ENCODE data around the gene MRS2. TPM values are rescaled to one million over a fixed set of nuclear protein-coding genes. Genes with fewer than 3 reads are reported as not detected.
A peak's percentile ranks its signal among the peaks of the same experiment; 100 is the strongest.

Gene MRS2
- total RNA-seq, 1 donor from 2014 or later = 43.4 TPM

DNA sequence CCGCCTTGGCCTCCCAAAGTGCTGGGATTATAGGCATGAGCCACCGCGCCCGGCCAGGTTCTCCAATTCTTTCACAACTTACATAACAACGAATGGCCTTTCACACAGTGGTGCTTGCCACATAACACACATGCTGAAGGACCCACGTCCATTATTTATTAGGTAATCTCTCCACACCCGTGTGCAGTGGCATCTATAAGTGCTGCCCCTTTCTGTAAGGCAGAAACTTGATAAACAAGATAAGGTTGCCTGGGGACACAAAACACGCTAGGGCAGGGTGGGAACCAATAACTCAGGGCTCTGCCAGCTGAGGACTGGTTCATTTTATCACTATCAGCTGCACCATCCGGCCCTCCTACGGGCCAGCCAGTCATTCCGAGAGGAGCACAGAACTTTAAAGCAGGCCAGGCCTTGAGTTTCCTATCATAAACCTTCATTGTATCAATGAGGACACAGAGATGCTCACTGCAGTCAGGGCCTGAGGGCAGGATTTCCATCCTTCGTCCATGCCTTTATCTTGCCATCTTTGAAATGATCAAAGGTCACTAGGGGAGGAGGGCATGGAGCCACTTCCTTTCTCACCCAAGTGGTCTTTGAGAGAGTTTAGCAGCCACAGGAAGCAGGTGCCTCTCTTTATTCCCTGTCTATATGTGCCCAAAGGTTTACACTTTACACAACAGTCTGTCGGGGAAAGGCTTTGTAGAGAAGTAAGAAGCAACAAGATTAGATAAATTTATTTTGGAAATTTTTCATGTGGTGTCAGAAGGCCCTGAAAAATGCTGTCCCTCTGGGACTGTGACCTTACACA lies 49.0 kb downstream of the MRS2 start:
- peak; percentile 50 for ATAC-seq
- intact Hi-C loops (cut with DNase I) = no loop called here
- no peak for DNase-seq (ENCODE audit: missing footprints)

- intact Hi-C loops (cut with DNase I) = no loop called here
- no peak for DNase-seq (ENCODE audit: missing footprints)
- no peak for ATAC-seq
Observed at GRCh38 chr6:24453921-24454320, 51.2 kb downstream of the MRS2 start.

GRCh38 chr6:24454452-24454851 lies 51.7 kb downstream of the MRS2 start:
- intact Hi-C loops (cut with DNase I) = no loop called here
- DNase-seq (ENCODE audit: missing footprints) (no peak), ATAC-seq (no peak)

DNA sequence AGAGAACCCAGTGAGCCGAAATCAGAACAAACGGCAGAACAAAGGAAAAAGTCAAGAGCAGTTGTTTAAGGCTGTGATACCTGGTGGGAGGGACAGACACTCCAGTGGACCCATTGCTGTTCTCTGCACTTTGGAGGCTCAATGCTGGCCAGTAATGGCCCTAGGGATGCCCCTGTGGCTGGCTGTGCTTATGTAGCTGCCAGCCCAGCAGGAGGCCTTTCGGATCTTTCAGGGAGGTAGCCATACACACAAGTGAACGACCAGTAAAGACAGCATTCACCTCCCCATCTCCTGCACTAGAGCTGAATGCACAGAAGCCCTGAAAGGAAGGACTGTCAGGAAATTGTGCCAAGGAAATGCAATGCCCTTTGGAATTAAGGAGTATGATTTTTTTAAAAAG lies 52.3 kb downstream of the MRS2 start:
- intact Hi-C loops (cut with DNase I) = no loop called here
- DNase-seq (ENCODE audit: missing footprints) = no peak
- ATAC-seq = no peak

- ATAC-seq (no peak), DNase-seq (ENCODE audit: missing footprints) (no peak)
- intact Hi-C loops (cut with DNase I) = no loop called here
Observed at GRCh38 chr6:24458134-24458533, 55.4 kb downstream of the MRS2 start.

GRCh38 chr6:24458941-24459340 lies 56.2 kb downstream of the MRS2 start:
- intact Hi-C loops (cut with DNase I) = no loop called here
- no peak for ATAC-seq

GRCh38 chr6:24460966-24461365 lies 58.2 kb downstream of the MRS2 start:
- DNase-seq (ENCODE audit: missing footprints) = no peak
- intact Hi-C loops (cut with DNase I) = no loop called here

More at GRCh38 chr6:24458941-24459340, 56.2 kb downstream of the MRS2 start:
- no peak for DNase-seq (ENCODE audit: missing footprints)

GRCh38 chr6:24464253-24465038 lies 61.7 kb downstream of the MRS2 start:
- ATAC-seq (no peak), DNase-seq (ENCODE audit: missing footprints) (no peak)
- intact Hi-C loops (cut with DNase I) = no loop called here

More at GRCh38 chr6:24460966-24461365, 58.2 kb downstream of the MRS2 start:
- ATAC-seq = no peak

DNA sequence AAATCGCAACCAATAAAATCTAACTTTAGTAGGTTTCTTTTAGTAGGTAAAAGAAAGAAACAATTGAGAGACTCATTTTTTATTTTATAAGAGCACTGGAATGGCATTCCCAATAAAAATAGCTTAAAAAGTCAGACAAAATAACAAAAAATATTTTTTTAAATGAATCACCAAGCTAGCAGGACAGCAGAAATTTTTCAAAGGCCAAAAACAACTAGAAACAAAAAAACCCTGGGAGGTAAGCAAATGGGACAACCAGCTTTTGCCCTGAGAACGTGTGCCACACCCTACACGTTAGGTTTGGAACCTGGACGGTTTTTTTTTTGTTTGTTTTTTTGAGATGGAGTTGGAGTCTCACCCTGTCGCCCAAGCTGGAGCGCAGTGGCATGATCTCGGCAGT lies 67.1 kb downstream of the MRS2 start:
- ATAC-seq = no peak
- no peak for DNase-seq (ENCODE audit: missing footprints)
- intact Hi-C loops (cut with DNase I) = no loop called here

- DNase-seq (ENCODE audit: missing footprints) (no peak), ATAC-seq (no peak)
- intact Hi-C loops (cut with DNase I) = no loop called here
Observed at GRCh38 chr6:24472181-24472580, 69.4 kb downstream of the MRS2 start.

Other genes with a start within 250 kb of the MRS2 start
- gene DCDC2, start 44.9 kb upstream of the MRS2 start, total RNA-seq = not detected
- 1.1 TPM for gene GPLD1, start 86.6 kb downstream of the MRS2 start, total RNA-seq
- 25.1 TPM for gene ALDH5A1, start 92.0 kb downstream of the MRS2 start, total RNA-seq
- gene KIAA0319, start 243.3 kb downstream of the MRS2 start, total RNA-seq = not detected